WTC11 (cell line): ENCODE results near the gene GUCY1A2. TPM values are rescaled to one million over a fixed set of nuclear protein-coding genes. Genes with fewer than 3 reads are reported as not detected.
"Not testable (repeated sequence)": the region's sequence is repeated elsewhere in the genome, so short reads cannot be mapped to it uniquely, and the experiment has no call there.

Experiments used
- ATAC-seq: fragments of 200-7000 bp; cut with Tn5 transposase; 2 replicates; pipeline ENCODE4 v1.10.0; 2021; ENCODE audit warnings: mild to moderate bottlenecking, moderate library complexity
- Bru-seq: library from RNA; stranded (reverse); fragments of 400-500 nt; gene quantifications from one replicate; lab custom pipeline; 2021; lab: Mats Ljungman, UMichigan
- CTCF ChIA-PET: fragments of 300-600 bp; sonication (Branson Sonifier 250); formaldehyde crosslinking; loops from one replicate; lab custom pipeline; 2021; ENCODE audit warnings: antibody characterized with exemption; lab: Charles Lee
- POLR2A ChIA-PET: fragments of 350-600 bp; sonication (Branson Sonifier 250); formaldehyde crosslinking; loops from one replicate; lab custom pipeline; 2021; ENCODE audit warnings: antibody characterized with exemption; lab: Charles Lee
- DNase-seq: peaks from one replicate; pipeline ENCODE4 v3.0.0; 2021; ENCODE audit warnings: low spot score
- H3K27ac Mint-ChIP-seq: 2 replicates; pipeline ENCODE4 v1.8.0; 2021; ENCODE audit warnings: mixed read lengths
- H3K27me3 Mint-ChIP-seq: 2 replicates; pipeline ENCODE4 v1.8.0; 2021; ENCODE audit warnings: low read depth, mild to moderate bottlenecking, moderate library complexity, mixed read lengths
- H3K36me3 Mint-ChIP-seq: 2 replicates; pipeline ENCODE4 v1.8.0; 2021; ENCODE audit warnings: mixed read lengths
- H3K4me1 Mint-ChIP-seq: 2 replicates; pipeline ENCODE4 v1.8.0; 2022; ENCODE audit warnings: mixed read lengths
- H3K4me3 Mint-ChIP-seq: 2 replicates; pipeline ENCODE4 v1.8.0; 2021; ENCODE audit warnings: mild to moderate bottlenecking, moderate library complexity, mixed read lengths
- H3K9me3 Mint-ChIP-seq: 2 replicates; pipeline ENCODE4 v1.8.0; 2021; ENCODE audit warnings: mixed read lengths
- ATF1 ChIP-seq: sonication (generic); formaldehyde crosslinking; IDR thresholded peaks from 2 replicates; pipeline ENCODE4 v1.8.1; 2023; ENCODE audit warnings: mild to moderate bottlenecking, moderate library complexity, missing genetic modification reagents
- CBFB ChIP-seq: sonication (generic); formaldehyde crosslinking; IDR thresholded peaks from 2 replicates; pipeline ENCODE4 v1.8.1; 2022; ENCODE audit warnings: mild to moderate bottlenecking, low read depth, missing genetic modification reagents
- CREB1 ChIP-seq: sonication (generic); formaldehyde crosslinking; IDR thresholded peaks from 2 replicates; pipeline ENCODE4 v1.8.0; 2023; ENCODE audit warnings: mild to moderate bottlenecking, missing genetic modification reagents
- CREM ChIP-seq: sonication (generic); formaldehyde crosslinking; IDR thresholded peaks from 2 replicates; pipeline ENCODE4 v1.8.1; 2022; ENCODE audit warnings: mild to moderate bottlenecking, missing genetic modification reagents, moderate library complexity
- E2F5 ChIP-seq: sonication (generic); formaldehyde crosslinking; IDR thresholded peaks from 2 replicates; pipeline ENCODE4 v1.8.1; 2022; ENCODE audit warnings: mild to moderate bottlenecking, moderate library complexity, missing genetic modification reagents
- FOXJ3 ChIP-seq: sonication (generic); formaldehyde crosslinking; IDR thresholded peaks from 2 replicates; pipeline ENCODE4 v1.9.0; 2021; ENCODE audit warnings: missing genetic modification reagents, mild to moderate bottlenecking, borderline replicate concordance
- FOXK1 ChIP-seq: sonication (generic); formaldehyde crosslinking; IDR thresholded peaks from 2 replicates; pipeline ENCODE4 v1.8.0; 2022; ENCODE audit warnings: mild to moderate bottlenecking, moderate library complexity, missing genetic modification reagents
- MLX ChIP-seq: sonication (generic); formaldehyde crosslinking; IDR thresholded peaks from 2 replicates; pipeline ENCODE4 v1.8.1; 2023; ENCODE audit warnings: mild to moderate bottlenecking, missing genetic modification reagents, moderate library complexity
- NR2C2 ChIP-seq: sonication (generic); formaldehyde crosslinking; IDR thresholded peaks from 2 replicates; pipeline ENCODE4 v1.8.0; 2022; ENCODE audit warnings: mild to moderate bottlenecking, missing genetic modification reagents
- SMAD3 ChIP-seq: sonication (generic); formaldehyde crosslinking; IDR thresholded peaks from 2 replicates; pipeline ENCODE4 v1.8.0; 2022; ENCODE audit warnings: missing genetic modification reagents, mild to moderate bottlenecking, borderline replicate concordance
- TCF7 ChIP-seq: sonication (generic); formaldehyde crosslinking; IDR thresholded peaks from 2 replicates; pipeline ENCODE4 v1.8.0; 2022; ENCODE audit warnings: mild to moderate bottlenecking, low read depth, missing genetic modification reagents, moderate library complexity
- USF1 ChIP-seq: sonication (generic); formaldehyde crosslinking; IDR thresholded peaks from 2 replicates; pipeline ENCODE4 v1.8.0; 2022; ENCODE audit warnings: mild to moderate bottlenecking, missing genetic modification reagents
- USF2 ChIP-seq: sonication (generic); formaldehyde crosslinking; IDR thresholded peaks from 2 replicates; pipeline ENCODE4 v1.8.1; 2023; ENCODE audit warnings: mild to moderate bottlenecking, missing genetic modification reagents, moderate library complexity
- ZBTB21 ChIP-seq: sonication (generic); formaldehyde crosslinking; IDR thresholded peaks from 2 replicates; pipeline ENCODE4 v1.8.1; 2023; ENCODE audit warnings: mild to moderate bottlenecking, missing genetic modification reagents, borderline replicate concordance
- ZNF232 ChIP-seq: sonication (generic); formaldehyde crosslinking; IDR thresholded peaks from 2 replicates; pipeline ENCODE4 v1.8.0; 2022; ENCODE audit warnings: mild to moderate bottlenecking, missing genetic modification reagents
- long read RNA-seq, 3 experiments: library from RNA in 1 of 3; library from capped mRNA in 1 of 3; library from polyadenylated mRNA in 1 of 3; unstranded in 2 of 3; stranded (forward) in 1 of 3; transcript quantifications; one replicate each; pipeline ENCODE4 v2.0.0, GENCODE V29; 2021
- total RNA-seq: library from RNA; stranded (reverse); gene quantifications from 3 replicates; pipeline ENCODE4 v1.2.3, GENCODE V29; 2021
- TF ChIP-seq, protein P1 (sequence below): sonication (generic); formaldehyde crosslinking; IDR thresholded peaks from 2 replicates; pipeline ENCODE4 v1.8.0; 2022; ENCODE audit warnings: missing genetic modification reagents
- TF ChIP-seq, protein P2 (sequence below): fragments of 250-450 bp; sonication (Bioruptor Pico); conservative IDR thresholded peaks from 2 replicates; pipeline ENCODE4 v1.9.0; 2021; ENCODE audit warnings: mild to moderate bottlenecking

The GUCY1A2 gene
- total RNA-seq (0.71 to 0.90 TPM (median 0.76 TPM) in 3 replicates), Bru-seq, nascent RNA (percentile 24 among the genes with signal in this experiment)
- long read RNA-seq, experiment 1, full-length matches to known transcripts: 1 of 5 reads
- long read RNA-seq, experiment 1, partial matches to known transcripts: 1 of 5 reads
- long read RNA-seq, experiment 1, other reads (novel, unspliced or antisense): 3 of 5 reads
- long read RNA-seq, experiment 2: 0 reads
- long read RNA-seq, experiment 3: 0 reads

DNA sequence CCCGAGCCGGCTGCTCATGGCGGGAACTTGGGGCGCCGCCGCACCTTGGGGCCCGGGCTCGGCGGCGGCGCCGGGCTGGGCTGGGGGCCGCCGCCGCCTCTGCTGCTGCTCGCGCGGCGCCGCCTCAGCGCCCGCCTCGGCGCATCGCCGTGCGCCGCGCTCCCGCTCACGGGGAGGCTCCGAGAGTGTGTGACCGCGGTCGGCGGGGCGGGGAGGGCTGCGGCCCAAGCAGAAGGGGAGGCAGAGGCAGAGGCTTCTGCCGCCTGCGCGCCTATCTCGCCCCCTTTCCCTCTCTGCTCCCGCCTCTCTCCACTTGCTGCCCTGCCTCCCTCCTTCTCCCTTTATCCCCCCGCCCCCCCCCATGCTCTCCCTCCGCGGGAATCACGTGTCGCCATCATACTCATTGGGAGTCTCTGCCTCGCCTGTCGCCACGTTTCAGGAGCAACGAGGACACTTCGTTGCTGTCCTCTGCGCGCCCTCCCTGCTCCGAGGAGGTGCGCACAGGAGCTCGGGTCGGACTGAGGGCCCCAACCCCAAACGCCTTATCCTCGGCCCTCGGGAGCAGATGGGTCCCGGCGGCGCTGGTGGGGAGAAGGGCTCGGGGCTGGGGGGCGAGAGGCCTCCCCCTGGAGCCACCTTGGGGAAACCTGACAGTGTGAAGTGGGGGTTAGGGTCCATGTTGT lies at the start of gene GUCY1A2:
TSS of gene GUCY1A2 (minus strand) at position 258 of the 683 bp plus-strand sequence. CDS start 421 bp downstream, outside the sequence.
- H3K36me3 Mint-ChIP-seq: no peaks in the 10 kb centered on the region
- H3K9me3 Mint-ChIP-seq: no peaks in the 10 kb centered on the region
- TF ChIP-seq TCF7: no peak
- TF ChIP-seq, protein P1, sequence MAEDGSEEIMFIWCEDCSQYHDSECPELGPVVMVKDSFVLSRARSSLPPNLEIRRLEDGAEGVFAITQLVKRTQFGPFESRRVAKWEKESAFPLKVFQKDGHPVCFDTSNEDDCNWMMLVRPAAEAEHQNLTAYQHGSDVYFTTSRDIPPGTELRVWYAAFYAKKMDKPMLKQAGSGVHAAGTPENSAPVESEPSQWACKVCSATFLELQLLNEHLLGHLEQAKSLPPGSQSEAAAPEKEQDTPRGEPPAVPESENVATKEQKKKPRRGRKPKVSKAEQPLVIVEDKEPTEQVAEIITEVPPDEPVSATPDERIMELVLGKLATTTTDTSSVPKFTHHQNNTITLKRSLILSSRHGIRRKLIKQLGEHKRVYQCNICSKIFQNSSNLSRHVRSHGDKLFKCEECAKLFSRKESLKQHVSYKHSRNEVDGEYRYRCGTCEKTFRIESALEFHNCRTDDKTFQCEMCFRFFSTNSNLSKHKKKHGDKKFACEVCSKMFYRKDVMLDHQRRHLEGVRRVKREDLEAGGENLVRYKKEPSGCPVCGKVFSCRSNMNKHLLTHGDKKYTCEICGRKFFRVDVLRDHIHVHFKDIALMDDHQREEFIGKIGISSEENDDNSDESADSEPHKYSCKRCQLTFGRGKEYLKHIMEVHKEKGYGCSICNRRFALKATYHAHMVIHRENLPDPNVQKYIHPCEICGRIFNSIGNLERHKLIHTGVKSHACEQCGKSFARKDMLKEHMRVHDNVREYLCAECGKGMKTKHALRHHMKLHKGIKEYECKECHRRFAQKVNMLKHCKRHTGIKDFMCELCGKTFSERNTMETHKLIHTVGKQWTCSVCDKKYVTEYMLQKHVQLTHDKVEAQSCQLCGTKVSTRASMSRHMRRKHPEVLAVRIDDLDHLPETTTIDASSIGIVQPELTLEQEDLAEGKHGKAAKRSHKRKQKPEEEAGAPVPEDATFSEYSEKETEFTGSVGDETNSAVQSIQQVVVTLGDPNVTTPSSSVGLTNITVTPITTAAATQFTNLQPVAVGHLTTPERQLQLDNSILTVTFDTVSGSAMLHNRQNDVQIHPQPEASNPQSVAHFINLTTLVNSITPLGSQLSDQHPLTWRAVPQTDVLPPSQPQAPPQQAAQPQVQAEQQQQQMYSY (CRISPR knock-in tag): 0 out of 2 replicates have a peak, but pooled peaks have one; percentile 2
- TF ChIP-seq E2F5 (CRISPR knock-in tag): peak; percentile 29; the same call in 1 of the 2 replicates
- TF ChIP-seq MLX (CRISPR knock-in tag): 0 out of 2 replicates have a peak, but pooled peaks have one; percentile 56
- TF ChIP-seq ATF1: 0 out of 2 replicates have a peak, but pooled peaks have one; percentile 63
- 0 out of 2 replicates have a peak, but pooled peaks have one; percentile 48 for TF ChIP-seq SMAD3 (CRISPR knock-in tag)
- TF ChIP-seq USF1 (CRISPR knock-in tag): peak; percentile 73; the same call in 1 of the 2 replicates
- TF ChIP-seq CREB1 (CRISPR knock-in tag): 0 out of 2 replicates have a peak, but pooled peaks have one; percentile 34
- TF ChIP-seq ZBTB21: 0 out of 2 replicates have a peak, but pooled peaks have one; percentile 32
- no peak for TF ChIP-seq CBFB (CRISPR knock-in tag)
- TF ChIP-seq NR2C2 (CRISPR knock-in tag): no peak
- 0 out of 2 replicates have a peak, but pooled peaks have one; percentile 34 for TF ChIP-seq ZNF232 (CRISPR knock-in tag)
- TF ChIP-seq USF2: peak; percentile 66
- POLR2A ChIA-PET: interaction anchor here (1.2 kb wide), 1 partner anchor 9 kb away, joined by 3 read pairs; no protein-coding TSS in a partner anchor
- DNase-seq: peak; percentile 46
- peaks cover 12% of the 10 kb centered on the region for H3K4me1 Mint-ChIP-seq
- peaks cover 51% of the 10 kb centered on the region for H3K27me3 Mint-ChIP-seq
- peak; percentile 40 for ATAC-seq
- CTCF ChIA-PET: interaction anchor here (0.7 to 3.0 kb wide), 8 partner anchors 9 to 304 kb away, joined by 3 to 12 read pairs (median 4); no protein-coding TSS in a partner anchor
- peak within 1 kb of the TSS; percentile 81 for H3K4me3 Mint-ChIP-seq
- H3K27ac Mint-ChIP-seq: no peak within 1 kb of the TSS

DNA sequence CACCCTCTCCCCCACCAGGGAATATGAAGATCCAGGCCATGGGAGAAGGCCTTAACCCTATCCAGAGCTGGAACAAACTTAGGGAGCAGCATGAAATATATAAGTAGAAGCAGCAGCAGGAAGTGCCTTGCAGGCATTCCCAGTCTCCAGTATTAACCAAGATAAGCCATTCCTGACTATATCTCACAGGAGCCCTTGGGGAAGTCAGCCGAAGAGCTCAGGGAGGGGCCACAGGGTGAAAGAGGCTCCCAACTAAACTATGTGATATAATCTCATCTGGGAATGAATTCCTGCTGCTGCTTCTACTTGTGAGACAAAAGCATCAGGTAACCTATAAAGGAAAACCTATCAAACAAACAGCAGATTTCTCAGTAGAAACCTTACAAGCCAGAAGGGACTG lies 36.1 kb upstream of the GUCY1A2 start:
- POLR2A ChIA-PET: no interaction called here
- H3K9me3 Mint-ChIP-seq: peaks cover 59% of the 10 kb centered on the region

GRCh38 chr11:107051332-107051731 lies 33.1 kb upstream of the GUCY1A2 start:
- ATAC-seq, H3K27ac Mint-ChIP-seq, CTCF ChIA-PET, H3K27me3 Mint-ChIP-seq, POLR2A ChIA-PET, H3K4me3 Mint-ChIP-seq, H3K4me1 Mint-ChIP-seq, DNase-seq: not testable (repeated sequence)
- Mint-ChIP-seq H3K36me3 (peaks cover 44% of the 10 kb centered on the region), H3K9me3 (peaks cover 66% of the 10 kb centered on the region)

More for the DNA sequence above, 36.1 kb upstream of the GUCY1A2 start:
- Mint-ChIP-seq H3K36me3 (peaks cover 36% of the 10 kb centered on the region), H3K27me3 (no peaks in the 10 kb centered on the region; the same call in 1 of the 2 replicates), H3K27ac (no peak overlapping the region), H3K4me3 (no peak overlapping the region), H3K4me1 (no peaks in the 10 kb centered on the region)
- CTCF ChIA-PET: no interaction called here
- DNase-seq: no peak
- no peak for TF ChIP-seq CREM (CRISPR knock-in tag)
- no peak for TF ChIP-seq SMAD3 (CRISPR knock-in tag)
- TF ChIP-seq, protein P2, sequence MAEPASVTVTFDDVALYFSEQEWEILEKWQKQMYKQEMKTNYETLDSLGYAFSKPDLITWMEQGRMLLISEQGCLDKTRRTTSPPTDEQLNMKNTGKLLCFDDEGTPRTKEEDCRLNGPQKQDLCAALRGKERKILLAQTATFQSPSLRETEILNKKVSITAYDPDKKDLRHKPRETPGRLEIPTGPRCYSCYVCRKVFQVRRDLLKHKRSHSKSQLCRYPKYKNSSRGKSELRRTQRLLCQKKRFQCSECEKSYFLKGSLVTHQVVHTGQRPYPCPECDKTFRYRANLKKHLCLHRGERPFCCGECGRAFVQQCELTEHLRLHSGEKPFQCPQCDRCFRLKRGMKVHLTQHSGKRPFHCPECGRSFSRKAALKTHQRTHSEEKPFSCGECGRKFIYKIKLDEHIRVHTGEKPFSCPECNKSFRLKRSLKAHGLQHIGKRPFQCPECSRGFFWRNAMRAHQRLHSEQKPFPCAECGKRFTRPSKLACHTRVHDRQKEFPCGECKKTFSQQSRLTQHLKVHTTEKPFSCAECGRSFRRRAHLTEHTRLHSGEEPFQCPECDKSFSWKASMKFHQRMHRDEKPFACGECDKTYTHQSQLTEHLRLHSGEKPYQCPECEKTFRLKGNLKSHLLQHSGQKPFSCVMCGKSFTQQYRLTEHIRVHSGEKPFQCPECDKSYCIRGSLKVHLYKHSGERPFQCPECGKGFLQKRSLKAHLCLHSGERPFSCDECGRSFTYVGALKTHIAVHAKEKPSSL (CRISPR knock-in tag): no peak
- no peak for TF ChIP-seq FOXK1 (CRISPR knock-in tag)
- TF ChIP-seq NR2C2 (CRISPR knock-in tag): no peak
- TF ChIP-seq USF1 (CRISPR knock-in tag): no peak
- TF ChIP-seq FOXJ3 (CRISPR knock-in tag): no peak
- ATAC-seq: no peak
